ENCODE measurements around the gene GTF3A. TPM values are rescaled to one million over a fixed set of nuclear protein-coding genes. Genes with fewer than 3 reads are reported as not detected.

Gene GTF3A
- total and polyA plus RNA-seq, 9 of the 15 experiments (the other 6 are each of a cell fraction or from before 2014, with no cell fraction given), result 47.5 to 303 (median 174) TPM

DNA sequence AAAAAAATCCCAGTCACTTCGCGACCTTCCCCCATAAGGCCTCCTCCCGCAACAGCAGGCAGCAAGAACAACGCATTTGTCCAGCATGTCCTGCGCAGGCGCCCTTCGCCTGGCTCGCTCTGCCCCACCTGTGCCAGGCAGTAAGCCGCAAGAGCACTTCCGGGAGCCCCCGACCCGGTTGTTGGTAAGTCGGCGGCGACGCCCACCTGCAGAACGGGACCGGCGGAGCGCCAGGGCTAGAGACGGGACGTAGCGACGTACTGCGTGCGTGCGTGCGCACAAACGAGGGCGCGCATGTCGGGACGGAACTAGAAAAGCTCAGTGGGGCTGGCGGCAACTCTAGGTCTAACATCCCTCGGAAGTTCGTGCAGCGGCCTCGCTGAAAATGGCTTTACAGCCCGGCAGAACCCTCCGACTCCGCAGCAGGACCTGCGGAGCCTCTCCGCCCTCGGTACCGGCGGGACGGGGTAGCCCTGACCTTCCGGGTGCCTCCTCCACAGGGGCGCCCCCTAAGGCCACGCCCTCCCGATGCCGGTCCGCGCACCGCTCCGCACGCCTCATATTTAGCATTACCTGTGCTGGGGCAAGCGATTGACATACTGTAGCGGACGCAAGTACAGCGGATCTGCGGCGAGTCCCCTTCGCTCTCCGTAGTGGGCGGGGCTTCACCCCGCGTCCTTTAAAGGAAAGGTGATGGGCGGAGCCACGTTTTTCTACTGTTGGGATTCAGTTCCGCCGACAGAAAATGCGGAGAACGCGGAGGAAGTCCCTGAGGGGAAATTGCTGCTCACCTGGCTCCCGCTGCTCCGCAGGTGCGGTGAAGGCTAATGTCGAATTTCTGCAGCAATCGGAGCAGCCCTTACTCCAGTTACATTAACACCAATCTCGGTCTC lies 25.8 kb downstream of the GTF3A start, which contains the start of gene MTIF3 (continued):
- TF ChIP-seq GATA2 (CRISPR knock-in tag; IDR thresholded peaks at IDR 0.05), result no peak
- TF ChIP-seq SLC30A9 (CRISPR knock-in tag; IDR thresholded peaks at IDR 0.05), result no peak
- TF ChIP-seq ZKSCAN3 (CRISPR knock-in tag; IDR thresholded peaks at IDR 0.05), result no peak
- no peak for TF ChIP-seq ZNF175 (CRISPR knock-in tag; IDR thresholded peaks at IDR 0.05; ENCODE audit: low read depth)
- TF ChIP-seq, protein P1, sequence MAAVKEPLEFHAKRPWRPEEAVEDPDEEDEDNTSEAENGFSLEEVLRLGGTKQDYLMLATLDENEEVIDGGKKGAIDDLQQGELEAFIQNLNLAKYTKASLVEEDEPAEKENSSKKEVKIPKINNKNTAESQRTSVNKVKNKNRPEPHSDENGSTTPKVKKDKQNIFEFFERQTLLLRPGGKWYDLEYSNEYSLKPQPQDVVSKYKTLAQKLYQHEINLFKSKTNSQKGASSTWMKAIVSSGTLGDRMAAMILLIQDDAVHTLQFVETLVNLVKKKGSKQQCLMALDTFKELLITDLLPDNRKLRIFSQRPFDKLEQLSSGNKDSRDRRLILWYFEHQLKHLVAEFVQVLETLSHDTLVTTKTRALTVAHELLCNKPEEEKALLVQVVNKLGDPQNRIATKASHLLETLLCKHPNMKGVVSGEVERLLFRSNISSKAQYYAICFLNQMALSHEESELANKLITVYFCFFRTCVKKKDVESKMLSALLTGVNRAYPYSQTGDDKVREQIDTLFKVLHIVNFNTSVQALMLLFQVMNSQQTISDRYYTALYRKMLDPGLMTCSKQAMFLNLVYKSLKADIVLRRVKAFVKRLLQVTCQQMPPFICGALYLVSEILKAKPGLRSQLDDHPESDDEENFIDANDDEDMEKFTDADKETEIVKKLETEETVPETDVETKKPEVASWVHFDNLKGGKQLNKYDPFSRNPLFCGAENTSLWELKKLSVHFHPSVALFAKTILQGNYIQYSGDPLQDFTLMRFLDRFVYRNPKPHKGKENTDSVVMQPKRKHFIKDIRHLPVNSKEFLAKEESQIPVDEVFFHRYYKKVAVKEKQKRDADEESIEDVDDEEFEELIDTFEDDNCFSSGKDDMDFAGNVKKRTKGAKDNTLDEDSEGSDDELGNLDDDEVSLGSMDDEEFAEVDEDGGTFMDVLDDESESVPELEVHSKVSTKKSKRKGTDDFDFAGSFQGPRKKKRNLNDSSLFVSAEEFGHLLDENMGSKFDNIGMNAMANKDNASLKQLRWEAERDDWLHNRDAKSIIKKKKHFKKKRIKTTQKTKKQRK (IDR thresholded peaks at IDR 0.05; ENCODE audit: borderline replicate concordance, low read depth, low read length), result no peak
- TF ChIP-seq SIX5 (IDR thresholded peaks at IDR 0.05; ENCODE audit: borderline replicate concordance in 1 of 2, insufficient read depth in 1 of 2, low read depth in 1 of 2, low read length in 2 of 2), result no peak
- no peak for TF ChIP-seq CBX5 (IDR thresholded peaks at IDR 0.05; ENCODE audit: borderline replicate concordance, low read depth)
- no peak for TF ChIP-seq ZNF77 (CRISPR knock-in tag; IDR thresholded peaks at IDR 0.05)
- peak; percentile 72 for TF ChIP-seq ELF1 (tag; IDR thresholded peaks at IDR 0.05)
- no peak for TF ChIP-seq RBM17 (IDR thresholded peaks at IDR 0.05; ENCODE audit: borderline replicate concordance, low read depth, low read length)
- TF ChIP-seq ZNF143 (CRISPR knock-in tag; IDR thresholded peaks at IDR 0.05), result no peak
- TF ChIP-seq, protein P2, sequence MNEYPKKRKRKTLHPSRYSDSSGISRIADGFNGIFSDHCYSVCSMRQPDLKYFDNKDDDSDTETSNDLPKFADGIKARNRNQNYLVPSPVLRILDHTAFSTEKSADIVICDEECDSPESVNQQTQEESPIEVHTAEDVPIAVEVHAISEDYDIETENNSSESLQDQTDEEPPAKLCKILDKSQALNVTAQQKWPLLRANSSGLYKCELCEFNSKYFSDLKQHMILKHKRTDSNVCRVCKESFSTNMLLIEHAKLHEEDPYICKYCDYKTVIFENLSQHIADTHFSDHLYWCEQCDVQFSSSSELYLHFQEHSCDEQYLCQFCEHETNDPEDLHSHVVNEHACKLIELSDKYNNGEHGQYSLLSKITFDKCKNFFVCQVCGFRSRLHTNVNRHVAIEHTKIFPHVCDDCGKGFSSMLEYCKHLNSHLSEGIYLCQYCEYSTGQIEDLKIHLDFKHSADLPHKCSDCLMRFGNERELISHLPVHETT (CRISPR knock-in tag; conservative IDR thresholded peaks at IDR 0.05 in 1 of 2, IDR thresholded peaks at IDR 0.05 in 1 of 2), result peak in 1 of 2 experiments; percentile 62; a peak in 1 of 4 replicates
- TF ChIP-seq SREBF2 (CRISPR knock-in tag; IDR thresholded peaks at IDR 0.05), result no peak
- TF ChIP-seq, protein P3, sequence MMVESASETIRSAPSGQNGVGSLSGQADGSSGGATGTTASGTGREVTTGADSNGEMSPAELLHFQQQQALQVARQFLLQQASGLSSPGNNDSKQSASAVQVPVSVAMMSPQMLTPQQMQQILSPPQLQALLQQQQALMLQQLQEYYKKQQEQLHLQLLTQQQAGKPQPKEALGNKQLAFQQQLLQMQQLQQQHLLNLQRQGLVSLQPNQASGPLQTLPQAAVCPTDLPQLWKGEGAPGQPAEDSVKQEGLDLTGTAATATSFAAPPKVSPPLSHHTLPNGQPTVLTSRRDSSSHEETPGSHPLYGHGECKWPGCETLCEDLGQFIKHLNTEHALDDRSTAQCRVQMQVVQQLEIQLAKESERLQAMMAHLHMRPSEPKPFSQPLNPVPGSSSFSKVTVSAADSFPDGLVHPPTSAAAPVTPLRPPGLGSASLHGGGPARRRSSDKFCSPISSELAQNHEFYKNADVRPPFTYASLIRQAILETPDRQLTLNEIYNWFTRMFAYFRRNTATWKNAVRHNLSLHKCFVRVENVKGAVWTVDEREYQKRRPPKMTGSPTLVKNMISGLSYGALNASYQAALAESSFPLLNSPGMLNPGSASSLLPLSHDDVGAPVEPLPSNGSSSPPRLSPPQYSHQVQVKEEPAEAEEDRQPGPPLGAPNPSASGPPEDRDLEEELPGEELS (CRISPR knock-in tag; IDR thresholded peaks at IDR 0.05; ENCODE audit: borderline replicate concordance), result no peak
- TF ChIP-seq FUS (optimal IDR thresholded peaks at IDR 0.05; ENCODE audit: low read depth, low read length), result no peak
- no peak for TF ChIP-seq CBX2 (IDR thresholded peaks at IDR 0.05; ENCODE audit: insufficient read depth, low read length, poor library complexity, severe bottlenecking)
- TF ChIP-seq KDM2B (CRISPR knock-in tag; IDR thresholded peaks at IDR 0.05), result no peak
- no peak for TF ChIP-seq ZNF778 (CRISPR knock-in tag; IDR thresholded peaks at IDR 0.05)

All from K562 (cell line).